ENCODE data around the gene IGLON5. TPM values are rescaled to one million over a fixed set of nuclear protein-coding genes. Genes with fewer than 3 reads are reported as not detected.

The IGLON5 gene
- total RNA-seq, 2 donors from 2014 or later = 12.6 TPM; not detected in 1

- Histone ChIP-seq H3K27me3 (replicated peaks; ENCODE audit: insufficient read depth) (no peaks in the 10 kb centered on the region), H3K4me1 (replicated peaks) (no peaks in the 10 kb centered on the region), H3K9me3 (no peaks in the 10 kb centered on the region), H3K4me3 (no peak overlapping the region), H3K27ac (no peak overlapping the region), H3K36me3 (no peaks in the 10 kb centered on the region)
- TF ChIP-seq POLR2AphosphoS5 (IDR thresholded peaks at IDR 0.05) (no peak), CTCF (IDR thresholded peaks at IDR 0.05) (no peak), POLR2A (IDR thresholded peaks at IDR 0.05) (no peak)
- WGBS = 68% methylated on average over 4 of the region's 4 CpGs
- DNase-seq (ENCODE audit: low spot score) = no peak
- intact Hi-C loops (cut with DNase I) = no loop called here
Observed at GRCh38 chr19:51370230-51370629, 58.8 kb downstream of the IGLON5 start.

GRCh38 chr19:51371186-51371690 is 59.8 kb downstream of the IGLON5 start:
- WGBS = 69% methylated on average over 8 of the region's 8 CpGs
- H3K27me3 ChIP-seq (replicated peaks; ENCODE audit: insufficient read depth) = no peaks in the 10 kb centered on the region
- no peaks in the 10 kb centered on the region for H3K36me3 ChIP-seq
- DNase-seq (ENCODE audit: low spot score) = no peak
- H3K9me3 ChIP-seq = no peaks in the 10 kb centered on the region
- intact Hi-C loops (cut with DNase I) = no loop called here
- no peaks in the 10 kb centered on the region for H3K4me1 ChIP-seq (replicated peaks)
- H3K27ac ChIP-seq = no peak overlapping the region
- TF ChIP-seq POLR2AphosphoS5 (IDR thresholded peaks at IDR 0.05) = no peak
- no peak for TF ChIP-seq CTCF (IDR thresholded peaks at IDR 0.05)
- no peak for TF ChIP-seq POLR2A (IDR thresholded peaks at IDR 0.05)
- H3K4me3 ChIP-seq = no peak overlapping the region

GRCh38 chr19:51372021-51372648 is 60.7 kb downstream of the IGLON5 start:
- Histone ChIP-seq H3K9me3 (no peaks in the 10 kb centered on the region), H3K27ac (no peak overlapping the region), H3K36me3 (no peaks in the 10 kb centered on the region), H3K4me1 (replicated peaks) (no peaks in the 10 kb centered on the region), H3K27me3 (replicated peaks; ENCODE audit: insufficient read depth) (no peaks in the 10 kb centered on the region), H3K4me3 (no peak overlapping the region)
- TF ChIP-seq POLR2AphosphoS5 (IDR thresholded peaks at IDR 0.05) (no peak), POLR2A (IDR thresholded peaks at IDR 0.05) (no peak), CTCF (IDR thresholded peaks at IDR 0.05) (no peak)
- 80% methylated on average over 18 of the region's 18 CpGs for WGBS
- no peak for DNase-seq (ENCODE audit: low spot score)
- intact Hi-C loops (cut with DNase I) = no loop called here

GRCh38 chr19:51372649-51373504 is 61.4 kb downstream of the IGLON5 start, which contains the start of gene NKG7:
TSS of gene NKG7 (minus strand) at chr19:51372654. CDS start at chr19:51372535, 119 bp downstream.
- WGBS = 36% methylated on average over 9 of the region's 9 CpGs
- H3K4me1 ChIP-seq (replicated peaks) = no peaks in the 10 kb centered on the region
- no peak within 1 kb of the TSS for H3K4me3 ChIP-seq
- no peaks in the 10 kb centered on the region for H3K27me3 ChIP-seq (replicated peaks; ENCODE audit: insufficient read depth)
- H3K36me3 ChIP-seq = no peaks in the 10 kb centered on the region
- no peak for TF ChIP-seq POLR2A (IDR thresholded peaks at IDR 0.05)
- no peak for TF ChIP-seq POLR2AphosphoS5 (IDR thresholded peaks at IDR 0.05)
- no peak for TF ChIP-seq CTCF (IDR thresholded peaks at IDR 0.05)
- no peak for DNase-seq (ENCODE audit: low spot score)
- H3K9me3 ChIP-seq = no peaks in the 10 kb centered on the region
- intact Hi-C loops (cut with DNase I) = no loop called here
- H3K27ac ChIP-seq = no peak within 1 kb of the TSS

Measured in prostate gland (tissue), 2 donors.